Tibial nerve (tissue), 4 donors: Measurements from ENCODE around the gene TEX51. TPM values are rescaled to one million over a fixed set of nuclear protein-coding genes. Genes with fewer than 3 reads are reported as not detected.

Experiments
- DNase-seq, 2 donors: peaks; one replicate each; pipeline ENCODE4 v3.0.0-alpha.2; 2019; ENCODE audit warnings: low spot score in 2 of 2
- H3K27ac ChIP-seq, 4 donors: fragments of 200-600 bp; sonication (generic) in 3 of 4; one replicate each; pipeline ENCODE4 v1.5.1; 2017 to 2019; ENCODE audit warnings: mild to moderate bottlenecking in 1 of 4
- H3K27me3 ChIP-seq, 2 donors: fragments of 200-600 bp; sonication (generic) in 1 of 2; one replicate each; pipeline versions ENCODE4 v1.5.1 to v1.6.0; 2017 to 2019
- H3K36me3 ChIP-seq, 3 donors: fragments of 200-600 bp; sonication (generic); one replicate each; pipeline ENCODE4 v1.5.1; 2018 to 2019
- H3K4me1 ChIP-seq, 4 donors: fragments of 200-600 bp; sonication (generic) in 3 of 4; one replicate each; pipeline ENCODE4 v1.5.1; 2017 to 2019
- H3K4me3 ChIP-seq, 4 donors: fragments of 200-600 bp; sonication (generic) in 3 of 4; one replicate each; pipeline ENCODE4 v1.5.1; 2017 to 2019; ENCODE audit warnings: mild to moderate bottlenecking in 1 of 4, moderate library complexity in 1 of 4
- H3K9me3 ChIP-seq, 4 donors: fragments of 200-600 bp; sonication (generic) in 3 of 4; one replicate each; pipeline ENCODE4 v1.5.1; 2017 to 2019
- CTCF ChIP-seq, 5 experiments: fragments of 200-600 bp in 3 of 5; fragments of 450-650 bp in 2 of 5; sonication (generic) in 3 of 5; IDR thresholded peaks; one replicate each; pipeline ENCODE4 v1.5.1; 2016 to 2019; ENCODE audit warnings: antibody characterized with exemption in 5 of 5, mild to moderate bottlenecking in 3 of 5, moderate library complexity in 2 of 5
- EP300 ChIP-seq, 2 donors: sonication (generic); formaldehyde crosslinking; IDR thresholded peaks; one replicate each; pipeline ENCODE4 v1.6.1; 2017; ENCODE audit warnings: antibody characterized with exemption in 2 of 2, mild to moderate bottlenecking in 1 of 2
- POLR2A ChIP-seq, 2 donors: fragments of 450-650 bp; IDR thresholded peaks; one replicate each; pipeline ENCODE4 v1.6.1; 2017; ENCODE audit warnings: antibody characterized with exemption in 2 of 2, mild to moderate bottlenecking in 2 of 2, moderate library complexity in 2 of 2
- WGBS, 2 donors: methylation state at CpG; one replicate each; pipeline ENCODE4 v1.1.5; 2018; 5-methylcytosine and 5-hydroxymethylcytosine counted together
- total RNA-seq, 4 donors: library from RNA; depleted of rRNA; stranded (reverse); fragments of >200 nt; gene quantifications; one replicate each; pipeline ENCODE4 v1.1.0, GENCODE V29; 2016

The TEX51 gene
- total RNA-seq, 4 donors from 2014 or later, result not detected

GRCh38 chr2:126909366-126909765 is 10.7 kb downstream of the TEX51 start:
- Histone ChIP-seq H3K36me3 (no peaks in the 10 kb centered on the region), H3K27ac (no peak overlapping the region), H3K9me3 (no peaks in the 10 kb centered on the region), H3K4me1 (no peaks in the 10 kb centered on the region), H3K4me3 (no peak overlapping the region), H3K27me3 (no peaks in the 10 kb centered on the region)
- no peak for DNase-seq
- WGBS, 2 donors, result 69 to 80% methylated on average over 6 of the region's 6 CpGs
- no peak for TF ChIP-seq CTCF (IDR thresholded peaks at IDR 0.05)
- no peak for TF ChIP-seq POLR2A (IDR thresholded peaks at IDR 0.05)
- TF ChIP-seq EP300 (IDR thresholded peaks at IDR 0.05), result no peak

DNA sequence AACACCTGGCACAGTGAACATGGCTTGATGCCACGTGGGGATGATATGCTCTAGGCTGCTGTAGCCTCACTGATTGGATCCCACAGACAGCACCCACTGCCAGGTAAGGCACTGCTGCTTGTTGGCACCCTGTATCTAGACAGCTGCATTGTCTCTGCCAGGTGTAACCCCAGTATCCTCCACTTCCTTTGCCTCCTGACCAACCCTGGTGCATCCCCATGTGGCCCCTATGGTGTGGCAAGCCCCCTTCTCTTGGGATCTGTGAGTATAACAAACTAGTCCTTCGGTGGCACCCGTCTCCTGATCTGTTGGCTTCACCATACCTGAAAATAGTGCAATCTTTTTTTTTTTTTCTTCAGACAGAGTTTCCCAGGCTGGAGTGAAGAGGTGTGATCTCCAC is 11.1 kb downstream of the TEX51 start:
- Histone ChIP-seq H3K4me1 (no peaks in the 10 kb centered on the region), H3K9me3 (no peaks in the 10 kb centered on the region), H3K36me3 (no peaks in the 10 kb centered on the region), H3K27ac (no peak overlapping the region), H3K4me3 (no peak overlapping the region), H3K27me3 (no peaks in the 10 kb centered on the region)
- WGBS, 2 donors, result 85 to 87% methylated on average over 3 of the region's 3 CpGs
- TF ChIP-seq POLR2A (IDR thresholded peaks at IDR 0.05) (no peak), EP300 (IDR thresholded peaks at IDR 0.05) (no peak), CTCF (IDR thresholded peaks at IDR 0.05) (no peak)
- no peak for DNase-seq

- H3K9me3 ChIP-seq, result no peaks in the 10 kb centered on the region
- H3K4me1 ChIP-seq, result no peaks in the 10 kb centered on the region
- no peaks in the 10 kb centered on the region for H3K36me3 ChIP-seq
- DNase-seq, result no peak
- no peak overlapping the region for H3K27ac ChIP-seq
- WGBS, 2 donors, result 41 to 63% methylated on average over 1 of the region's 1 CpG
- TF ChIP-seq CTCF (IDR thresholded peaks at IDR 0.05) (no peak), POLR2A (IDR thresholded peaks at IDR 0.05) (no peak), EP300 (IDR thresholded peaks at IDR 0.05) (no peak)
- no peak overlapping the region for H3K4me3 ChIP-seq
- no peaks in the 10 kb centered on the region for H3K27me3 ChIP-seq
These were observed 11.9 kb downstream of the TEX51 start for GRCh38 chr2:126910637-126911036.

- 85 to 92% methylated on average over 8 of the region's 8 CpGs for WGBS, 2 donors
- no peaks in the 10 kb centered on the region for H3K36me3 ChIP-seq
- no peak overlapping the region for H3K4me3 ChIP-seq
- no peaks in the 10 kb centered on the region for H3K9me3 ChIP-seq
- H3K27me3 ChIP-seq, result no peaks in the 10 kb centered on the region
- no peaks in the 10 kb centered on the region for H3K4me1 ChIP-seq
- no peak for DNase-seq
- no peak overlapping the region for H3K27ac ChIP-seq
- TF ChIP-seq CTCF (IDR thresholded peaks at IDR 0.05), result no peak
- TF ChIP-seq EP300 (IDR thresholded peaks at IDR 0.05), result no peak
- TF ChIP-seq POLR2A (IDR thresholded peaks at IDR 0.05), result no peak
These were observed 12.6 kb downstream of the TEX51 start for GRCh38 chr2:126911111-126911796.

GRCh38 chr2:126912201-126912600 is 13.5 kb downstream of the TEX51 start:
- H3K36me3 ChIP-seq, result no peaks in the 10 kb centered on the region
- no peak for TF ChIP-seq POLR2A (IDR thresholded peaks at IDR 0.05)
- no peak for DNase-seq
- no peak overlapping the region for H3K27ac ChIP-seq
- no peak overlapping the region for H3K4me3 ChIP-seq
- no peaks in the 10 kb centered on the region for H3K9me3 ChIP-seq
- WGBS, 2 donors, result 75 to 80% methylated on average over 7 of the region's 7 CpGs
- H3K4me1 ChIP-seq, result no peaks in the 10 kb centered on the region
- H3K27me3 ChIP-seq, result no peaks in the 10 kb centered on the region
